ENCODE measurements around the gene ELOVL3. TPM values are rescaled to one million over a fixed set of nuclear protein-coding genes. Genes with fewer than 3 reads are reported as not detected.
A peak's percentile ranks its signal among the peaks of the same experiment; 100 is the strongest.

The ELOVL3 gene
- total RNA-seq, 3 donors from 2014 or later = 0.66 to 2.2 (median 0.88) TPM

DNA sequence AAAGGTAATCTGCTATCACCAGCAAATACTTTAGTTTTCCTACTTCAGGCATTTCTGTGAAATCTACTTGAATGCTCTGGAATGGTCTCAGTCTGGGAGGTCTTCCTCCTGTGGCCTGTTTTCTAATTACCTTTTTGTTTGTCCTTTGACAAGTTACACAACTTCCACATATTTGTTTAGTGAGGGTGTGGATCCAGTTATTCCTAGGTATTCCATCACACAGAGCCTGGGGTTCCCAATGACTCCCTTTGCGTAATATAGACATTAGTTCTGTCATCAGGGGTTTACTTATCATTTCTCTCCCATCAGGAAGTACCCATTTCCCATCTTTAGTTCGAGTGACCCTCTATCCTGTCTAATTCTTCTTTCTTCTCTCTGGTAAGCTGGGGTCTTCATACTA lies 28.1 kb upstream of the ELOVL3 start:
- intact Hi-C loops (cut with DNase I; ENCODE audit: low total_unique reads) = no loop called here
- no peaks in the 10 kb centered on the region for H3K27me3 ChIP-seq
- no peak for DNase-seq (ENCODE audit: low spot score in 2 of 2)

GRCh38 chr10:102200751-102201640 lies 25.1 kb upstream of the ELOVL3 start:
- Histone ChIP-seq H3K4me3 (no peak overlapping the region), H3K4me1 (no peaks in the 10 kb centered on the region), H3K9me3 (peaks cover 0 to 10% of the 10 kb centered on the region in 2 donors), H3K27ac (no peak overlapping the region), H3K27me3 (no peaks in the 10 kb centered on the region), H3K36me3 (no peaks in the 10 kb centered on the region)
- DNase-seq (ENCODE audit: low spot score in 2 of 2) = no peak
- TF ChIP-seq POLR2AphosphoS5 (IDR thresholded peaks at IDR 0.05) = no peak
- TF ChIP-seq POLR2A (IDR thresholded peaks at IDR 0.05) = no peak
- TF ChIP-seq CTCF (IDR thresholded peaks at IDR 0.05) = no peak
- intact Hi-C loops (cut with DNase I; ENCODE audit: low total_unique reads) = no loop called here

More for the DNA sequence above, 28.1 kb upstream of the ELOVL3 start:
- Histone ChIP-seq H3K4me3 (no peak overlapping the region), H3K36me3 (no peaks in the 10 kb centered on the region), H3K27ac (no peak overlapping the region), H3K9me3 (no peaks in the 10 kb centered on the region), H3K4me1 (no peaks in the 10 kb centered on the region)
- TF ChIP-seq POLR2AphosphoS5 (IDR thresholded peaks at IDR 0.05) (no peak), CTCF (IDR thresholded peaks at IDR 0.05) (no peak), POLR2A (IDR thresholded peaks at IDR 0.05) (no peak)

GRCh38 chr10:102202386-102202785 lies 23.7 kb upstream of the ELOVL3 start:
- intact Hi-C loops (cut with DNase I; ENCODE audit: low total_unique reads) = no loop called here
- TF ChIP-seq CTCF (IDR thresholded peaks at IDR 0.05) (no peak), POLR2AphosphoS5 (IDR thresholded peaks at IDR 0.05) (no peak), POLR2A (IDR thresholded peaks at IDR 0.05) (no peak)
- H3K27me3 ChIP-seq = no peaks in the 10 kb centered on the region
- H3K27ac ChIP-seq = no peak overlapping the region
- no peak overlapping the region for H3K4me3 ChIP-seq
- no peaks in the 10 kb centered on the region for H3K4me1 ChIP-seq
- no peak for DNase-seq (ENCODE audit: low spot score in 2 of 2)
- peaks cover 0 to 10% of the 10 kb centered on the region in 2 donors for H3K9me3 ChIP-seq
- no peaks in the 10 kb centered on the region for H3K36me3 ChIP-seq

DNA sequence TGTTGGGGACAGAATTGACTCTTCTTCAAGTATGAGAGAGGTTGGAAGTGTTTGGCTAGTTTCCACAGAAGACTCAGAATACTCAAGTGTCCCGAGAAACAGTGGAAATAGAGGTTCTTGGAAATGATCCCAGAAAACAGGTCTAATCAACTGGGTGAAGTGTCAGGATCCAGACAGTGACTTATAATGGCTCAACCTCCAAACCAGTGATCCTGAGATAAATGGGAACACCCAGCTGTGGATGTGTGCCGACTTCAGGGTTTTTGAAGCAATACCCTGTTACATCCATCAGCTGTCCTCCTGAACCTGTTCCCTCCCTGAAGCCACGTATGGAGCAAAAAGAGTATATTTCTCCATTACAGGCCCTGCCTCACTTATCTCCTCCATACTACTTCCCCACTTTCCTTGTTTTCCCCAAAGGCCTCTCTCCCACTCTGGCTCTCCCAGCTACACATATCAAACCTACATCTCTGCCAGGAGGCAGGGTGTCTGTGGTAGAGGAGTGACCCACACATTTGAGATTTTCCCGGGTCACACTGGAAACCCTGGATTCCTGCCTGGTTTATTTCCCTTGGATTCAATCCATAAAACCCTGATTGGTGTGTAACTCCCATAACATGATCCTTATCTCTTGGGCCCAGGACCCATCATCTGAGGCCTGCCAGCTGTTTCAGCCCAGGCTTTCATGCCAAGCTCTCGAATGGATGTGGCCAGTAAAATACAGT lies 17.6 kb upstream of the ELOVL3 start:
- no peak for TF ChIP-seq CTCF (IDR thresholded peaks at IDR 0.05)
- TF ChIP-seq POLR2AphosphoS5 (IDR thresholded peaks at IDR 0.05) = no peak
- no peak for TF ChIP-seq POLR2A (IDR thresholded peaks at IDR 0.05)
- Histone ChIP-seq H3K4me1 (no peaks in the 10 kb centered on the region), H3K36me3 (no peaks in the 10 kb centered on the region), H3K9me3 (peaks cover 0 to 10% of the 10 kb centered on the region in 2 donors), H3K27me3 (no peaks in the 10 kb centered on the region), H3K27ac (peak overlapping the region in 1 of 2 donors; percentile 19), H3K4me3 (no peak overlapping the region)
- intact Hi-C loops (cut with DNase I; ENCODE audit: low total_unique reads) = no loop called here
- no peak for DNase-seq (ENCODE audit: low spot score in 2 of 2)
